ENCODE data around the gene EIF3I.

- TF ChIP-seq CTCF (IDR thresholded peaks at IDR 0.05; ENCODE audit: low read depth, low read length) = no peak
- TF ChIP-seq EZH2phosphoT487 (IDR thresholded peaks at IDR 0.05; ENCODE audit: low read depth) = no peak
These were observed 22.5 kb upstream of the EIF3I start for GRCh38 chr1:32199717-32200072.

Measured in OCI-LY3 (cell line).